Hepatocyte (in vitro differentiated cells): ENCODE data around the gene GSC2.

ENCODE experiments used
- CTCF ChIP-seq: fragments of 200-600 bp; sonication (generic); IDR thresholded peaks from 2 replicates; pipeline ENCODE4 v1.5.1; 2016; ENCODE audit warnings: antibody characterized with exemption, mild to moderate bottlenecking; ENCODE audit not compliant: poor library complexity
- EZH2 ChIP-seq: fragments of 200-600 bp; sonication (generic); IDR thresholded peaks from 2 replicates; pipeline ENCODE4 v1.6.1; 2016; ENCODE audit warnings: antibody characterized with exemption, mild to moderate bottlenecking, borderline replicate concordance
- EZH2phosphoT487 ChIP-seq: fragments of 200-600 bp; sonication (generic); IDR thresholded peaks from one replicate; pipeline ENCODE4 v1.6.1; 2018; ENCODE audit warnings: antibody characterized with exemption, mild to moderate bottlenecking, low read depth, moderate library complexity; ENCODE audit not compliant: unreplicated experiment, severe bottlenecking

- no peak for TF ChIP-seq CTCF
- TF ChIP-seq EZH2: no peak
- TF ChIP-seq EZH2phosphoT487: no peak
These were observed 25.0 kb upstream of the GSC2 start for GRCh38 chr22:19175026-19175601.
